WTC11 (cell line): ENCODE measurements around the gene JMY. TPM values are rescaled to one million over a fixed set of nuclear protein-coding genes. Genes with fewer than 3 reads are reported as not detected.

ENCODE experiments used
- ATAC-seq: fragments of 200-7000 bp; cut with Tn5 transposase; 2 replicates; pipeline ENCODE4 v1.10.0; 2021; ENCODE audit warnings: mild to moderate bottlenecking, moderate library complexity
- Bru-seq: library from RNA; stranded (reverse); fragments of 400-500 nt; gene quantifications from one replicate; lab custom pipeline; 2021; lab: Mats Ljungman, UMichigan
- CTCF ChIA-PET: fragments of 300-600 bp; sonication (Branson Sonifier 250); formaldehyde crosslinking; loops from one replicate; lab custom pipeline; 2021; ENCODE audit warnings: antibody characterized with exemption; lab: Charles Lee
- POLR2A ChIA-PET: fragments of 350-600 bp; sonication (Branson Sonifier 250); formaldehyde crosslinking; loops from one replicate; lab custom pipeline; 2021; ENCODE audit warnings: antibody characterized with exemption; lab: Charles Lee
- DNase-seq: peaks from one replicate; pipeline ENCODE4 v3.0.0; 2021; ENCODE audit warnings: low spot score
- H3K27ac Mint-ChIP-seq: 2 replicates; pipeline ENCODE4 v1.8.0; 2021; ENCODE audit warnings: mixed read lengths
- H3K27me3 Mint-ChIP-seq: 2 replicates; pipeline ENCODE4 v1.8.0; 2021; ENCODE audit warnings: low read depth, mild to moderate bottlenecking, moderate library complexity, mixed read lengths
- H3K36me3 Mint-ChIP-seq: 2 replicates; pipeline ENCODE4 v1.8.0; 2021; ENCODE audit warnings: mixed read lengths
- H3K4me1 Mint-ChIP-seq: 2 replicates; pipeline ENCODE4 v1.8.0; 2022; ENCODE audit warnings: mixed read lengths
- H3K4me3 Mint-ChIP-seq: 2 replicates; pipeline ENCODE4 v1.8.0; 2021; ENCODE audit warnings: mild to moderate bottlenecking, moderate library complexity, mixed read lengths
- H3K9me3 Mint-ChIP-seq: 2 replicates; pipeline ENCODE4 v1.8.0; 2021; ENCODE audit warnings: mixed read lengths
- CBFB ChIP-seq: sonication (generic); formaldehyde crosslinking; IDR thresholded peaks from 2 replicates; pipeline ENCODE4 v1.8.1; 2022; ENCODE audit warnings: mild to moderate bottlenecking, low read depth, missing genetic modification reagents
- CREB1 ChIP-seq: sonication (generic); formaldehyde crosslinking; IDR thresholded peaks from 2 replicates; pipeline ENCODE4 v1.8.0; 2023; ENCODE audit warnings: mild to moderate bottlenecking, missing genetic modification reagents
- CREM ChIP-seq: sonication (generic); formaldehyde crosslinking; IDR thresholded peaks from 2 replicates; pipeline ENCODE4 v1.8.1; 2022; ENCODE audit warnings: mild to moderate bottlenecking, missing genetic modification reagents, moderate library complexity
- ETV6 ChIP-seq: sonication (generic); formaldehyde crosslinking; IDR thresholded peaks from 2 replicates; pipeline ENCODE4 v1.8.1; 2022; ENCODE audit warnings: mild to moderate bottlenecking, missing genetic modification reagents
- FOXP1 ChIP-seq: sonication (generic); formaldehyde crosslinking; IDR thresholded peaks from 2 replicates; pipeline ENCODE4 v1.8.0; 2022; ENCODE audit warnings: missing genetic modification reagents, mild to moderate bottlenecking, moderate library complexity, borderline replicate concordance
- MAX ChIP-seq: sonication (generic); formaldehyde crosslinking; IDR thresholded peaks from 2 replicates; pipeline ENCODE4 v1.8.0; 2022; ENCODE audit warnings: mild to moderate bottlenecking, missing genetic modification reagents
- NFYB ChIP-seq: sonication (generic); formaldehyde crosslinking; conservative IDR thresholded peaks from 2 replicates; pipeline ENCODE4 v1.8.0; 2022; ENCODE audit warnings: low read depth, missing genetic modification reagents
- NR1H2 ChIP-seq: sonication (generic); formaldehyde crosslinking; IDR thresholded peaks from 2 replicates; pipeline ENCODE4 v1.9.0; 2021; ENCODE audit warnings: mild to moderate bottlenecking, moderate library complexity, missing genetic modification reagents
- NR3C1 ChIP-seq: sonication (generic); formaldehyde crosslinking; conservative IDR thresholded peaks from 2 replicates; pipeline ENCODE4 v1.8.1; 2023; ENCODE audit warnings: low read depth, mild to moderate bottlenecking, missing genetic modification reagents
- SMAD3 ChIP-seq: sonication (generic); formaldehyde crosslinking; IDR thresholded peaks from 2 replicates; pipeline ENCODE4 v1.8.0; 2022; ENCODE audit warnings: missing genetic modification reagents, mild to moderate bottlenecking, borderline replicate concordance
- TEAD1 ChIP-seq: sonication (generic); formaldehyde crosslinking; IDR thresholded peaks from 2 replicates; pipeline ENCODE4 v1.8.0; 2022; ENCODE audit warnings: mild to moderate bottlenecking, missing genetic modification reagents
- TP53 ChIP-seq: sonication (generic); formaldehyde crosslinking; IDR thresholded peaks from 2 replicates; pipeline ENCODE4 v1.8.1; 2023; ENCODE audit warnings: mild to moderate bottlenecking, missing genetic modification reagents
- ZBTB21 ChIP-seq: sonication (generic); formaldehyde crosslinking; IDR thresholded peaks from 2 replicates; pipeline ENCODE4 v1.8.1; 2023; ENCODE audit warnings: mild to moderate bottlenecking, missing genetic modification reagents, borderline replicate concordance
- ZNF317 ChIP-seq: sonication (generic); formaldehyde crosslinking; IDR thresholded peaks from 2 replicates; pipeline ENCODE4 v1.8.1; 2023; ENCODE audit warnings: low read depth, mild to moderate bottlenecking, moderate library complexity, missing genetic modification reagents, borderline replicate concordance
- ZNF671 ChIP-seq: fragments of 250-450 bp; sonication (Bioruptor Pico); IDR thresholded peaks from 2 replicates; pipeline ENCODE4 v1.8.0; 2021; ENCODE audit warnings: mild to moderate bottlenecking
- long read RNA-seq, 3 experiments: library from RNA in 1 of 3; library from capped mRNA in 1 of 3; library from polyadenylated mRNA in 1 of 3; unstranded in 2 of 3; stranded (forward) in 1 of 3; transcript quantifications; one replicate each; pipeline ENCODE4 v2.0.0, GENCODE V29; 2021
- total RNA-seq: library from RNA; stranded (reverse); gene quantifications from 3 replicates; pipeline ENCODE4 v1.2.3, GENCODE V29; 2021
- TF ChIP-seq, protein P1 (sequence below): sonication (generic); formaldehyde crosslinking; IDR thresholded peaks from 2 replicates; pipeline ENCODE4 v1.8.1; 2023; ENCODE audit warnings: mild to moderate bottlenecking, missing genetic modification reagents
- TF ChIP-seq, protein P2 (sequence below): sonication (generic); formaldehyde crosslinking; IDR thresholded peaks from 2 replicates; pipeline ENCODE4 v1.8.1; 2023; ENCODE audit warnings: mild to moderate bottlenecking, moderate library complexity, missing genetic modification reagents
- TF ChIP-seq, protein P3 (sequence below): sonication (generic); formaldehyde crosslinking; conservative IDR thresholded peaks from 2 replicates; pipeline ENCODE4 v1.8.1; 2023; ENCODE audit warnings: mild to moderate bottlenecking, low read depth, missing genetic modification reagents, moderate library complexity
- TF ChIP-seq, protein P4 (sequence below): sonication (generic); formaldehyde crosslinking; IDR thresholded peaks from 2 replicates; pipeline ENCODE4 v1.8.1; 2022; ENCODE audit warnings: mild to moderate bottlenecking, moderate library complexity, missing genetic modification reagents
- TF ChIP-seq, protein P5 (sequence below): sonication (generic); formaldehyde crosslinking; IDR thresholded peaks from 2 replicates; pipeline ENCODE4 v1.8.1; 2023; ENCODE audit warnings: mild to moderate bottlenecking, missing genetic modification reagents, moderate library complexity
- TF ChIP-seq, protein P6 (sequence below): sonication (generic); formaldehyde crosslinking; IDR thresholded peaks from 2 replicates; pipeline ENCODE4 v1.8.0; 2022; ENCODE audit warnings: mild to moderate bottlenecking, missing genetic modification reagents

The JMY gene, protein sequence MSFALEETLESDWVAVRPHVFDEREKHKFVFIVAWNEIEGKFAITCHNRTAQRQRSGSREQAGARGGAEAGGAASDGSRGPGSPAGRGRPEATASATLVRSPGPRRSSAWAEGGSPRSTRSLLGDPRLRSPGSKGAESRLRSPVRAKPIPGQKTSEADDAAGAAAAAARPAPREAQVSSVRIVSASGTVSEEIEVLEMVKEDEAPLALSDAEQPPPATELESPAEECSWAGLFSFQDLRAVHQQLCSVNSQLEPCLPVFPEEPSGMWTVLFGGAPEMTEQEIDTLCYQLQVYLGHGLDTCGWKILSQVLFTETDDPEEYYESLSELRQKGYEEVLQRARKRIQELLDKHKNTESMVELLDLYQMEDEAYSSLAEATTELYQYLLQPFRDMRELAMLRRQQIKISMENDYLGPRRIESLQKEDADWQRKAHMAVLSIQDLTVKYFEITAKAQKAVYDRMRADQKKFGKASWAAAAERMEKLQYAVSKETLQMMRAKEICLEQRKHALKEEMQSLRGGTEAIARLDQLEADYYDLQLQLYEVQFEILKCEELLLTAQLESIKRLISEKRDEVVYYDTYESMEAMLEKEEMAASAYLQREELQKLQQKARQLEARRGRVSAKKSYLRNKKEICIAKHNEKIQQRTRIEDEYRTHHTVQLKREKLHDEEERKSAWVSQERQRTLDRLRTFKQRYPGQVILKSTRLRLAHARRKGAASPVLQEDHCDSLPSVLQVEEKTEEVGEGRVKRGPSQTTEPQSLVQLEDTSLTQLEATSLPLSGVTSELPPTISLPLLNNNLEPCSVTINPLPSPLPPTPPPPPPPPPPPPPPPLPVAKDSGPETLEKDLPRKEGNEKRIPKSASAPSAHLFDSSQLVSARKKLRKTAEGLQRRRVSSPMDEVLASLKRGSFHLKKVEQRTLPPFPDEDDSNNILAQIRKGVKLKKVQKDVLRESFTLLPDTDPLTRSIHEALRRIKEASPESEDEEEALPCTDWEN
- total RNA-seq (12.4 to 12.5 TPM (median 12.4 TPM) in 3 replicates), Bru-seq, nascent RNA (percentile 71 among the genes with signal in this experiment)
- long read RNA-seq, experiment 1, full-length matches to known transcripts: 7 of 21 reads
- long read RNA-seq, experiment 1, partial matches to known transcripts: 3 of 21 reads
- long read RNA-seq, experiment 1, other reads (novel, unspliced or antisense): 11 of 21 reads
- long read RNA-seq, experiment 2, partial matches to known transcripts: 1 of 14 reads
- long read RNA-seq, experiment 2, other reads (novel, unspliced or antisense): 13 of 14 reads
- long read RNA-seq, experiment 3, partial matches to known transcripts: 0 of 1 reads
- long read RNA-seq, experiment 3, other reads (novel, unspliced or antisense): 1 of 1 reads

- ChIA-PET CTCF (interaction anchor here (0.8 to 3.4 kb wide), 3 partner anchors 20 to 215 kb away, joined by 3 to 15 read pairs (median 5); no protein-coding TSS in a partner anchor), POLR2A (interaction anchor here (1.0 to 1.2 kb wide), 2 partner anchors 11 to 250 kb away, joined by 3 read pairs; partner anchors contain the start of gene ARSB)
- peak; percentile 83 for DNase-seq
- H3K27me3 Mint-ChIP-seq: peaks cover 4% of the 10 kb centered on the region
- H3K27ac Mint-ChIP-seq: peak within 1 kb of the TSS; percentile 87
- no peaks in the 10 kb centered on the region for H3K36me3 Mint-ChIP-seq
- H3K4me3 Mint-ChIP-seq: peak within 1 kb of the TSS; percentile 94
- H3K4me1 Mint-ChIP-seq: peaks cover 23% of the 10 kb centered on the region
- ATAC-seq: peak; percentile 82
- H3K9me3 Mint-ChIP-seq: no peaks in the 10 kb centered on the region
- TF ChIP-seq NR1H2 (CRISPR knock-in tag): no peak
- 0 out of 2 replicates have a peak, but pooled peaks have one; percentile 15 for TF ChIP-seq ZNF317
- TF ChIP-seq ETV6 (CRISPR knock-in tag): 0 out of 2 replicates have a peak, but pooled peaks have one; percentile 27
- TF ChIP-seq, protein P1, sequence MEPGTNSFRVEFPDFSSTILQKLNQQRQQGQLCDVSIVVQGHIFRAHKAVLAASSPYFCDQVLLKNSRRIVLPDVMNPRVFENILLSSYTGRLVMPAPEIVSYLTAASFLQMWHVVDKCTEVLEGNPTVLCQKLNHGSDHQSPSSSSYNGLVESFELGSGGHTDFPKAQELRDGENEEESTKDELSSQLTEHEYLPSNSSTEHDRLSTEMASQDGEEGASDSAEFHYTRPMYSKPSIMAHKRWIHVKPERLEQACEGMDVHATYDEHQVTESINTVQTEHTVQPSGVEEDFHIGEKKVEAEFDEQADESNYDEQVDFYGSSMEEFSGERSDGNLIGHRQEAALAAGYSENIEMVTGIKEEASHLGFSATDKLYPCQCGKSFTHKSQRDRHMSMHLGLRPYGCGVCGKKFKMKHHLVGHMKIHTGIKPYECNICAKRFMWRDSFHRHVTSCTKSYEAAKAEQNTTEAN (CRISPR knock-in tag): no peak
- peak; percentile 34; the same call in 1 of the 2 replicates for TF ChIP-seq CBFB (CRISPR knock-in tag)
- TF ChIP-seq NR3C1 (CRISPR knock-in tag): 0 out of 2 replicates have a peak, but pooled peaks have one; percentile 36
- peak; percentile 70; the same call in 1 of the 2 replicates for TF ChIP-seq CREB1 (CRISPR knock-in tag)
- peak; percentile 68; the same call in 1 of the 2 replicates for TF ChIP-seq ZBTB21 (CRISPR knock-in tag)
- TF ChIP-seq, protein P2, sequence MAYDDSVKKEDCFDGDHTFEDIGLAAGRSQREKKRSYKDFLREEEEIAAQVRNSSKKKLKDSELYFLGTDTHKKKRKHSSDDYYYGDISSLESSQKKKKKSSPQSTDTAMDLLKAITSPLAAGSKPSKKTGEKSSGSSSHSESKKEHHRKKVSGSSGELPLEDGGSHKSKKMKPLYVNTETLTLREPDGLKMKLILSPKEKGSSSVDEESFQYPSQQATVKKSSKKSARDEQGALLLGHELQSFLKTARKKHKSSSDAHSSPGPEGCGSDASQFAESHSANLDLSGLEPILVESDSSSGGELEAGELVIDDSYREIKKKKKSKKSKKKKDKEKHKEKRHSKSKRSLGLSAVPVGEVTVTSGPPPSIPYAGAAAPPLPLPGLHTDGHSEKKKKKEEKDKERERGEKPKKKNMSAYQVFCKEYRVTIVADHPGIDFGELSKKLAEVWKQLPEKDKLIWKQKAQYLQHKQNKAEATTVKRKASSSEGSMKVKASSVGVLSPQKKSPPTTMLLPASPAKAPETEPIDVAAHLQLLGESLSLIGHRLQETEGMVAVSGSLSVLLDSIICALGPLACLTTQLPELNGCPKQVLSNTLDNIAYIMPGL (CRISPR knock-in tag): 0 out of 2 replicates have a peak, but pooled peaks have one; percentile 13
- TF ChIP-seq MAX: peak; percentile 76; the same call in 1 of the 2 replicates
- TF ChIP-seq, protein P3, sequence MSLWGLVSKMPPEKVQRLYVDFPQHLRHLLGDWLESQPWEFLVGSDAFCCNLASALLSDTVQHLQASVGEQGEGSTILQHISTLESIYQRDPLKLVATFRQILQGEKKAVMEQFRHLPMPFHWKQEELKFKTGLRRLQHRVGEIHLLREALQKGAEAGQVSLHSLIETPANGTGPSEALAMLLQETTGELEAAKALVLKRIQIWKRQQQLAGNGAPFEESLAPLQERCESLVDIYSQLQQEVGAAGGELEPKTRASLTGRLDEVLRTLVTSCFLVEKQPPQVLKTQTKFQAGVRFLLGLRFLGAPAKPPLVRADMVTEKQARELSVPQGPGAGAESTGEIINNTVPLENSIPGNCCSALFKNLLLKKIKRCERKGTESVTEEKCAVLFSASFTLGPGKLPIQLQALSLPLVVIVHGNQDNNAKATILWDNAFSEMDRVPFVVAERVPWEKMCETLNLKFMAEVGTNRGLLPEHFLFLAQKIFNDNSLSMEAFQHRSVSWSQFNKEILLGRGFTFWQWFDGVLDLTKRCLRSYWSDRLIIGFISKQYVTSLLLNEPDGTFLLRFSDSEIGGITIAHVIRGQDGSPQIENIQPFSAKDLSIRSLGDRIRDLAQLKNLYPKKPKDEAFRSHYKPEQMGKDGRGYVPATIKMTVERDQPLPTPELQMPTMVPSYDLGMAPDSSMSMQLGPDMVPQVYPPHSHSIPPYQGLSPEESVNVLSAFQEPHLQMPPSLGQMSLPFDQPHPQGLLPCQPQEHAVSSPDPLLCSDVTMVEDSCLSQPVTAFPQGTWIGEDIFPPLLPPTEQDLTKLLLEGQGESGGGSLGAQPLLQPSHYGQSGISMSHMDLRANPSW (CRISPR knock-in tag): no peak
- no peak for TF ChIP-seq ZNF671 (CRISPR knock-in tag)
- TF ChIP-seq, protein P4, sequence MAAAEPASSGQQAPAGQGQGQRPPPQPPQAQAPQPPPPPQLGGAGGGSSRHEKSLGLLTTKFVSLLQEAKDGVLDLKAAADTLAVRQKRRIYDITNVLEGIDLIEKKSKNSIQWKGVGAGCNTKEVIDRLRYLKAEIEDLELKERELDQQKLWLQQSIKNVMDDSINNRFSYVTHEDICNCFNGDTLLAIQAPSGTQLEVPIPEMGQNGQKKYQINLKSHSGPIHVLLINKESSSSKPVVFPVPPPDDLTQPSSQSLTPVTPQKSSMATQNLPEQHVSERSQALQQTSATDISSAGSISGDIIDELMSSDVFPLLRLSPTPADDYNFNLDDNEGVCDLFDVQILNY (CRISPR knock-in tag): 0 out of 2 replicates have a peak, but pooled peaks have one; percentile 35
- TF ChIP-seq, protein P5, sequence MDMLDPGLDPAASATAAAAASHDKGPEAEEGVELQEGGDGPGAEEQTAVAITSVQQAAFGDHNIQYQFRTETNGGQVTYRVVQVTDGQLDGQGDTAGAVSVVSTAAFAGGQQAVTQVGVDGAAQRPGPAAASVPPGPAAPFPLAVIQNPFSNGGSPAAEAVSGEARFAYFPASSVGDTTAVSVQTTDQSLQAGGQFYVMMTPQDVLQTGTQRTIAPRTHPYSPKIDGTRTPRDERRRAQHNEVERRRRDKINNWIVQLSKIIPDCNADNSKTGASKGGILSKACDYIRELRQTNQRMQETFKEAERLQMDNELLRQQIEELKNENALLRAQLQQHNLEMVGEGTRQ (CRISPR knock-in tag): peak; percentile 91
- peak; percentile 61; the same call in 1 of the 2 replicates for TF ChIP-seq TEAD1
- 0 out of 2 replicates have a peak, but pooled peaks have one; percentile 13 for TF ChIP-seq NFYB (CRISPR knock-in tag)
- peak; percentile 80; the same call in 1 of the 2 replicates for TF ChIP-seq CREM
- TF ChIP-seq TP53 (CRISPR knock-in tag): 0 out of 2 replicates have a peak, but pooled peaks have one; percentile 53
- peak; percentile 70; the same call in 1 of the 2 replicates for TF ChIP-seq FOXP1
- 0 out of 2 replicates have a peak, but pooled peaks have one; percentile 11 for TF ChIP-seq SMAD3
- TF ChIP-seq, protein P6, sequence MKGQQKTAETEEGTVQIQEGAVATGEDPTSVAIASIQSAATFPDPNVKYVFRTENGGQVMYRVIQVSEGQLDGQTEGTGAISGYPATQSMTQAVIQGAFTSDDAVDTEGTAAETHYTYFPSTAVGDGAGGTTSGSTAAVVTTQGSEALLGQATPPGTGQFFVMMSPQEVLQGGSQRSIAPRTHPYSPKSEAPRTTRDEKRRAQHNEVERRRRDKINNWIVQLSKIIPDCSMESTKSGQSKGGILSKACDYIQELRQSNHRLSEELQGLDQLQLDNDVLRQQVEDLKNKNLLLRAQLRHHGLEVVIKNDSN (CRISPR knock-in tag): peak; percentile 79
These were observed at the start of gene JMY for GRCh38 chr5:79235634-79236361. Gene JMY (plus strand): TSS chr5:79236131. CDS start chr5:79236651, 520 bp downstream.
